NCI-H526 (cell line): ENCODE data around the gene NTRK2.
"Not testable (repeated sequence)": the region's sequence is repeated elsewhere in the genome, so short reads cannot be mapped to it uniquely, and the experiment has no call there.

Experiments
- DNase-seq, 2 experiments: peaks; one replicate each; lab custom pipeline; 2025; lab: John Stamatoyannopoulos, UW

NTRK2 gene

DNA sequence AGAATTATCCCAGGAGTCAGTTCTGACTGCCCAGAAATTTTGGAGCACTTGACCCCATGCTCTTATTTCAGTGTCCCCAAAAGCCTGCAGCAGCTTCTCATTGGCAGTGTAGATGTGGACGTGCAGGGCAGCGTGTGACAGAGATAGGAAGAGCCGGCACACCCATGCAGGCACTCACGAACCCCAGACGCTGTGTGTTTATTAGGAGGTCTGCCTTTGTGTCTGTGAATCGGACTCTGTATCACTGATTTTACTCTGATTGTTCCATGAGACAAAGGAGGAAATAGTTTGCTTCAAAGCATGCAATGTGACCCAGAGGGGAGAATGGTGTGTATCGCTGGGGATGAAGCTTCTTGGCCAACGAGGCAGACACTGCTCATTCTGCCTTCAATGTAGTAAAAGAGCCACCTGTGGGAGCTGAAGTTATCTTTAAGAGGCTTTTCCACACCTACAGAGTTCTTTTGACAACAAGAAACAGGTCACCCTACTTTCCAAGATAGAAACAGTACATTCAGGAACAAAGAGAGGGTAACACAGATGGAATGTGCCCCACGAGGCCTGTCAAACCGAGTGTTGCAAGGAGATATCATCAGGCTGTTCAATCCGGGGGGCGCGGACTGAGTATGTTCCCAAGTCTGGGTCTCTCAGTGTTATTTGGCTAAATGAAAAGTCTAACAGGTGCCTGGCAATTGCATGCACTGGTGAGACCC lies 224.0 kb downstream of the NTRK2 start:
- no peak for DNase-seq

DNA sequence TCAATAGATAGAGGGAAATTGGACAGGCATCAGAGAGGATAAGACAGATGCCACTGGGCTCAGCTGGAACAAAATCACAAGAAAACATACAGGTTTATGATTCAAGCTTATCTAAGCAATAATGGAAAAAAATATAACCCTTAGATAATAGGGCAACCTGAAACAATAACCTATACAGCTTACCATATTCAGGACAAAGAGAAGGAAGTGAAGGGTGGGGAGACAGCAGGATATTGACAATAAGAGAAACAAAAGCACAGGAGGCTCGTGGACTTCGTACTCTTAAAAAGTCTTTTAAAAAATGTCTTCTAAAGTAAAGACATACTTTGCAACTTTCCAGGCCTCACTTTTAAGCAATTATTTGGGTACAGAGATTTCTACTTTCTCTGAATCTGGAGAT lies 225.3 kb downstream of the NTRK2 start:
- DNase-seq: no peak

DNA sequence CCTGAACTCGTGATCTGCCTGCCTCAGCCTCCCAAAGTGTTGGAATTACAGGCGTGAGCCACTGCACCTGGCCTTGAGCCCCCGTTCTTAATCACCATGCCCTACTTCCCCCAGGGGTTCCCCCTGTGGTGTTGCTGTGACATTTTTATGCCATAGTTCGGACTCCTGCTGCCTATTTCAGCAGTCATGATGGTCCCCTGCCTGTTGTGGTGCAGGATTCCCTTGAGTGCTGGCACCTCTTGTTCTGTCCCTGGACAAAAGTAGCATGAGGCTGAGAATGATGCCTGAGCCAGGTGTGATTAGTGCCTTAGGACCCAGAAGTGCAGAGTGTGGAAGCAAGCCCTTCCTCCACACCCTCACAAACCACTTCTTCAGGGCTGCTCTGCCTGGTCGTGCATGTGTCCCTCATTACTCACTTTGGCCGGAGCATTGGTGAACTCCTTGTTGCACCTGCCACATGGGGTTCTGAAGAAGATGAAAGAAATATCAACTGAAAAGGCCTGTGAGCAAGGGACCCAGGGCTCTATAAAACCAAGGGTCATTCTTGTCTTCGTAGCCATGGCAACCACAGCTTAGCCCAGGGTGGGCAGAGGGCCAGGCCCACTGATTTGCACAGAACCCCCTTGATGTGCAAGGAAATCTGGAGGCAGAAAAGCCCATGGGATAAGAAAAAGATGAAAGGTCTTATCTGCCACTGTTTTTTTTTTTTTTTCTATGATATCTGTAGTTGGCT lies 228.0 kb downstream of the NTRK2 start:
- DNase-seq: no peak

DNA sequence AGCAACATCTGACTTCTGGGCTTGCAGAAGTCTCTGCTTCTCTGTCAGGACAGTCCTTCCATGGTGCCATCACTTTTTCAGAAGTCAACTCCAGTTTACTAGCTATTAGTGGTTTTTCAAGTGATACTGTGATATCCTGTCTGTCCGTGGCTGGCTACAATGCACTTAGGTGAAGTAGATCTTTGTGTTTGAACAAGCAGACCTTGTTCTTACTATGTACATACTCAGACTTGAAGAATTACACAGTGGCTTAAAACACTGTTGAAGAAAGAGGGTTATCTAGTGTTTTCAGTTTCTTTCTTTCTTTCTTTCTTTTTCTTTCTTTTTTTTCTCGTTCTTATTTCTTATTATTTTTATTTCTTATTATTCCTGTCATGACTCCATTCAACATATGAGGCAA lies 228.7 kb downstream of the NTRK2 start:
- no peak for DNase-seq

DNA sequence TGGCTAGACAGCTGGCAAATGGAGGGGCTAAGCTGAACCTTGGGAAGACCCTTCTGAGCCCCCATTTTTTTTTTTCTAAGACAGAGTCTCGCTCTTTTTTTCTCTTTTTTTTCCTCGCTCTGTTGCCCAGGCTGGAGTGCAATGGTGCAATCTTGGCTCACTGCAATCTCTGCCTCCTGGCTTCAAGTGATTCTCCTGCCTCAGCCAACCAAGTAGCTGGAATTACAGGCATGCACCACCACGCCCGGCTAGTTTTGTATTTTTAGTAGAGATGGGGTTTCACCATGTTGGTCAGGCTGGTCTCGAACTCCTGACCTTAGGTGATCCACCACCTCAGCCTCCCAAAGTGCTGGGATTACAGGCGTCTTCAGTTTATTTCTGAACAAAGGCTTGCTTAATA lies 229.1 kb downstream of the NTRK2 start:
- DNase-seq: not testable (repeated sequence)

DNA sequence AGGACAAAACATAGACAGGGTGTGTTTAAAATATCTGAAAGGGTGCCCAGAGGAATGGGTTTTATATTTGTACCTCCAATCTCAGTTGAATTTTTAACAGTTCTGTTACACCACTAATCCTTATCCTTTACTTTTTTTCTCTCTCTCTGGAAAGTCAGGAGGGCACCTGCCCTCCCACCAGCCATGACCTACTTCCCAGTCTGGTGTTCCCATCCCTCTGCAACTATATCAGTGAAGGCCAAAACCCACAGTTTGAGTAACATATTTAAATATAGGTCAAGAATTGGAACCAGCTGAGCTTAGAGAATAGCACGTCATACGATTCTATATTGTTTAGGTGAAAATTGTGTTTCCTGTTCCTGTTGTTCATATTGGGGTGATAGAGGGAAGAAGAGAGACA lies 229.8 kb downstream of the NTRK2 start:
- DNase-seq: no peak

DNA sequence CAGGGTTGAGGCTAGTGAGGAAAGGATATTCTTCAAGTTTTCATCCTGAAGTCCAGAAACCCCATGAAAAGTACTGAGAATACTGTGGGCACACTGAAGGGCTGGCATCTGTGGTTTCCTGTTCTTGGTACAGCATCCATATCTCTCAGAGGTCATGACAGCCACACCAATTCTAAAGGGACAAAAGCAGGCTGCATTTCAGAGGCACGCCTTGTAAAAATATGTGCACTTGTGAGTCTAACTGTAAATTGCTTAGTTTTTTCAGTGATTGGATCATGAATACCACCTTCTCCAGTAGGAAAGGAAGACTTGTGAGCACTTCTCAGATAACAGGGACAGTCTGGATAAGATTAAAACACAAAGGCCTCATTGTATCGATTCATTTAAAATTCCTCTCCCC lies 230.9 kb downstream of the NTRK2 start:
- DNase-seq: no peak

DNA sequence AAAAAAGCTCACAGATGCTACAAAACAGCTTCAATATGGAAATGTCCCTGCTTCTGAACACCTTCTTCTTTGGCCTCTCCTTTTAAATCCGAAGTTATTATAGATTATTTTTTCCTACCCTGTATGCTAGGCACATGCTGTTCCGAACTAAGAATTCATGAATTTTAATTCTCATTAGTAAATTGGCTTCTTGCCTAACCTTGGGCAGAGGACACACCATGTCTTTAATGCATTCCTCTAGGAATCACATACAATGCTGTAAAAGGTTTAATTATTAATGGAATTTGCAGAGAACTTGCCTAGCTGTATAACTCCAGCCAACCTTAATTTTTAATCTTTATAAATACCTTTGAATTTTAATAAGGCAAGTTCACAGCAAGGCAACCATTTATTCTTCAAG lies 234.4 kb downstream of the NTRK2 start:
- DNase-seq: no peak

DNA sequence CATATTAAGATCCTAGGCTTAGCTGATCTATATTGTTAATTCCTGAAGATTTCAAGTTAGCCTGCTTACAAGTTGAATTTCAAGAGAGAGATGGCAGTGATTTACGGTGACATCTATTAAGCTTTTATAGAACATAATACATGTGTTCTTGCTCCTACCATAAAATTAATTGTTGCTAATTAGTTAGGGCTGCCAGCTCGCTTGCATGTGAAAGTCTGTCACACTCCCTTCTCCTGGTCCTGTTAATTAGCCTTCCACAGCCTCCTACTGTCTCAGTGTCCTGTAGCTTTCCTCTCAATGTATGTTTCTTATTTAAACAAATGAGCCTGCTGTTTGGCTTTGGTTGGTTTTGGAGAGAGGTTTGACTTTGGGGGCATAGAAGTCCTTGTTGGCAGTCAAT lies 247.2 kb downstream of the NTRK2 start:
- no peak for DNase-seq

DNA sequence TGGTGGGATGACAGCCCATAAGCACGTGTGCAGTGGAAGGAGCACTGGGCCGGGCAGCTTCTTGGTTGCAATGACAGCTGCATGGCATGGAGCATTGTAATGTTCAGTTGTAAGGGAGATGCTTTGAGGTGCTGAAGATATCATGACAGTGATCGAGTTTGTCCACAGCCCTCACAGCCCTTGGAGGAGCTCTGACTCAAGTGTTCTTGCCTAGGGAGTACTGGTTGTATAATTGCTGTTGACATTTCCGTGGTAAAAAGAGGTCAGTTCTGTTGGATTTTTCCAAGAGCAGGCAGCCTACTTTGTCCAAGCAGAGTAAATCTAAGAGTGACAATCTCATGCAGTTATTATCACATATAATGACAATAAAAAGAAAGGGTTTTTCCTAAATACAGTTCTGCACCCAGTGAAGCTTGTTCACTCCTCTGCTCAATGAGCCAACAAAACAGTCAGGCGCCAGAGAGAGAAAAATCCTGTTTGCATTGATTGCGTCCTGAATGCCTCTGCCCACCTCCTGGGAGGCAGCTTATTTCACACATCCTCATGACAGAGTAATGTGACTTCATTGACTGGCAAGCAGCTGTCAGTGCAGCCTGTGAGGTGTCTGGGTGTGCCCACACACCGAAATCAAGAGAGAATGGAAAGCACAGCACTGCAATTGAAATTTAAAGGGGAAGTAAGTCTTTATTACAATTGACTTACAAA lies 248.0 kb downstream of the NTRK2 start:
- DNase-seq: no peak

DNA sequence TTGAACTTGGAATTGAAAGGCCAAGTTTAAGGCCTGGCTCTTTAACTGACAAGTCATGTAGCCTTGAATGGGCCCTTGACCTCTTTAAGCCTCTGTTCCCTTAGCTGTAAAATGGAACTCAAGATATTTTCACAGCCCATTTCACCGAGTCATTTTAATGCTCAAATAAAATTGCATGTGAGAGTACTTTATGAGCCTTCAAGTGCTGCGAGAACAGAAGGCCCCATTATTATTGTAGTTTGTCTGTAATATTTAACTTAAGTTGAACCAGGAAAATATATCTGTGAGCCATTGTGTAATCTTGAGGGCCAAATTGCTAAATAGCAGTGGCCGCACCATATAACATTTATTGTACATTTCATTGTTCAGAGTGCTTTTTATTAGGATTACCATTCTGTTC lies 249.9 kb downstream of the NTRK2 start:
- DNase-seq: no peak

DNA sequence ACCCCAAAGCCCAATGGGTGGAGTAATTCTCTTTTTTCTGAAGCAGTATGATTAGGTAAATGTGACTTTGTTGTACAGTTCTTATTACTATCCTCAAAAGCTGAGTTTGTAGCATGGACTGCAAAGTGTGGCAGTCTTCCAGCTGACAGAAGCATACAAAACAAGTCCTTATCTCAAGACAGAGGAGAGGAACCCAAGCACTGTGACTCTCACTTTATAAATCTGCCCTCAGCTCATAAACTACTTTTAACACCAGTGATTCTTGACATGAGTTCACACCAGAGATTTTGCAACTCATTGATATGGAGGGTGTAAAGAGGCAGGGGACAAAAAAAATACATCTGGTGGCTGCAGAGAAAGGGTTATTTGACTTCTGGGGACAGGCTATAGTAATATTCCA lies 251.6 kb downstream of the NTRK2 start:
- no peak for DNase-seq

DNA sequence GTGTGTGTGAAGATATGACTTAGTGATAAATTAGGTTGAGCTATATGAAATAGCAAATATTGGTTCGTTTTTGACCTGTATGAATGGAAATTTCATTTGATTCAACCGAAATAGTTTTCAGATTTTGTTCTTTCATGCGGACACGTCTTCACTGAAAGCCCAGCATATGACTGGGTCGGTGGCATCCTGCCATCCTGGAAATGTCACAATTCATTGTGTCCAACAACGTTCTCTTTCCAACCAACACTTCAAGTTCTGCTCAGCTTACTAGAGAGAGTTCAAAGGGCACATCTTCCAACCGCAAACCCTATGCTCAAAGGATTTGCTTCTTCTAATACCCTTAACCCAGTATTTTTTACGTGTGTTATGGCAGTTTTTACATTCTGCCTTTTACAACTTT lies 252.5 kb downstream of the NTRK2 start:
- no peak for DNase-seq

DNA sequence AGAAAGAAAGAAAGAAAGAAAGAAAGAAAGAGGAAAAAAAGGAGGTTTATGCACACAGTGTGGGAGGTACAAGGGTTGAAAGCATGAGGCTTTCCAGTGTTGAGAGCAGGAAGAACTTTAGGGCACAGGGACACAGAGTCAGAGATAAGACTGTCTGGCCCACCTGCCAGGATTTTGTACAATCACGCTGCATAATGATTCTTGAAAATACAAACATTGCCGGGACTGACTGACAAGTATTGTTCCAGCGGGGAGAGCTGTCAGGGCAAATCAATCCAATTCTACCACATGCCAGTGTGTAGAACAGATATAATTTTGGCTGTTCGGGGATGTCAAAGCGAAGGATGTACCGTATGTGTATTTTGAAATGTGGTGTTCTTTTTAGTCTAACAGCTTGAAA lies 254.7 kb downstream of the NTRK2 start:
- no peak for DNase-seq

DNA sequence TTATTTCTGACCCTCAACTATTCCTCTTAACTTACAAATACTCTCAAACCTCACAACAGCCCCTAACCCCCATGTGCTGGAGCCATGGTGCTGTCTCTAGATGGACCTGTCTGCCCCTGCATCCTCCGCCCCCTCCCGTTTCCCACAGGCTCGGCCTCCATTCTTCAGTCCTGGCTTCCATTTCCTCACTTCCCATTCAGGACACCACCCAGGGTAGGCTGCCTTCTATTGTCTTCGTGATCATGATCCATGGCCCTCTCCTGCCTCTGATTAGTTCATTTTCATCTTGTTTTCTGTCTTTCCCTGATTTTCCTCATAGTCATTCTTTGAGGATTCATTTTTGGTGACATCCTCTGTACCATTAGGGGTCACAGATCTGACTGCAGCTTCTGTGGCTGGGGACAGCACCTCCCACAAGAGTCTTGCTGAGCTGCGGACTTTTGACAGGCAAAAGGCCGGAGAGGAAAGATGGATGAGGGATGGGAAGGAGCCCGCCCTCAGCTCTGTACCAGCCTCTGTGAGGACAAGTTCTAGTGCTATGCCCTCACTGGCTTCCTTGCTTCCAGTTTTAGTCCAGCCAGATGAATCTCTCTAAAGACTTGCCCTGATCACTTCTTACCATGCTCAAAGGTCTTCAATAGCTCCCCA lies 255.8 kb downstream of the NTRK2 start:
- DNase-seq: no peak

DNA sequence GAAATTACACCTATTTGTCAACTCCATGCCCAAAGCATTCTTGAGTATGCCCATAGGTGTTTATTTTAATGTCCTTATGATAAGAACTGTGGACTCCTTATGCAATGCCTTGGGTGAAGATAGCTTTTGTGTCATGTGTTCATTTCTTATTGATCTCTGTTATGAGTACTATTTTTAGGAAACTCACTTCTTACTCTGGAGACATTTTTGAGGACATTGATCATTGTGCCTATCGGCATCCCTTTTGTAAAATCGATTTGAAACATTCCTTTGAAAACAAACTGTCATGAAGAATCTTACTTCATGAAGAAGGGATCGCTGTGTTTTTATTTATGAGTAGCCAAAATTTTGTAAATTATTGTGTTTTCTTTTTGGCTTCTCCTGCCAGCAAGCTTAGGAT lies 257.3 kb downstream of the NTRK2 start:
- DNase-seq: no peak

DNA sequence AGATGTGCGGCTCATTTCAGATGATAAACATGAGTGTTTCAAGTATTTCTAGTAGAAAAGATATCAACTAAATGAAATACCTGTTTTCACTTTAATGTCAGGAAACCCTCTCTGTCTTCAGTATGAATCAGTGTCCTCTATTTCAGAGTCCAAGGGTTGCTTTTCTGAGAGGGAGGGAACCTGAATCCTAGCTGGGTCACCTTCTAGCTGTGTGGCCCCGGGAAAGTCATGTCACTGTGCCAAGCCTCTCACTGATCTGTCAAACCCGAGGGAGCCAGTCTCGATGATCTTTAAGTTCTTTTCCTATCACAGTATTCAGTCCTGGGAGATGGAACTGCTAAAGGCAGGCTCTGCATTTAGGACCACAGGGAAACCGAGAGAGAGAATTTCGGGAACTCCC lies 258.9 kb downstream of the NTRK2 start:
- no peak for DNase-seq

DNA sequence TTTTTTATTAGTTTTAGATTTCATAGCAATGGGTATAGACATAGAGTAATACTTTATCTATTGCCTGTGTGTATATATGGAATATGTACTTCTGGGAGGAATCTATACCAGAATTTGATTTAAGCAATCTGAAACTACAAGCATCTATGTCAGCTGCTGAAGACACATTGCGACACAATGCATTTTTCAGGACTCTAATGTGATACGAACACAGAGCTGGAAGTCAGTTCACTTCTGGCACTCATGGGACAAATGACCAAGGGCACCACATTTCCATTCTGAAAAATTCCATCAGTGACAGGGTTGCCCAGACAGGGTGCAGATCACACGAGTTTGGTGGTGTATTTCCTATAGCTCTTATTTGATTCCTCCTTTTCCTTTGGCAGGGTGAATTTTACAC lies 259.5 kb downstream of the NTRK2 start:
- no peak for DNase-seq

DNA sequence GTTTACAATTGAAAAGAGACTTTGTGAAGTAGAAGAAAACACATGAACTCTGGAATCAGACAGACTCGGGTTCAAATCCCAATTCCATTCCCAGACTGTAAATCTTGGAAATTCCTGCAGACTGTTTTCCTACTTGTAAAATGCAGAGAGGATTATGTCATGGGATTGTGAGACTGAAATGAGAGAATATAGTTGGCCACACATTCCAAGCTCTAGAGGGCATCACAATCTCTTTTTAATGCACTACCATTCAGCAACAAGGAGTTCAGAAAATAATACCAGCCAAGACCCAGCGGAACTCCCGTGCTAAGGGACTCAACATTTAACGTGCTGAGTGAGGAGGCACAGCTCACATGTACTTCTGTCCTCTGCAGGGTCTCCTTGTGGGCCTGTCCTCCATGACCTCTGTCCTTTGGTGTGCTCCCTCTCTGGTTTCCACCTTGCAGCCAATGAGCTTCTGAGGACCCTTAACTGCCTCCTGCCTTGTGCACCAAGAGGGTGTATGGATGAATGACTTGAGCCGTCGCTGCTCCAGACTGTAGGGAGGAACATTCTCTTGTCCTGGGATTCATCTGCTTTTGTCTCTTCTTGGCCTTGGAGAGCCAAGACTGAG lies 263.5 kb downstream of the NTRK2 start:
- no peak for DNase-seq

DNA sequence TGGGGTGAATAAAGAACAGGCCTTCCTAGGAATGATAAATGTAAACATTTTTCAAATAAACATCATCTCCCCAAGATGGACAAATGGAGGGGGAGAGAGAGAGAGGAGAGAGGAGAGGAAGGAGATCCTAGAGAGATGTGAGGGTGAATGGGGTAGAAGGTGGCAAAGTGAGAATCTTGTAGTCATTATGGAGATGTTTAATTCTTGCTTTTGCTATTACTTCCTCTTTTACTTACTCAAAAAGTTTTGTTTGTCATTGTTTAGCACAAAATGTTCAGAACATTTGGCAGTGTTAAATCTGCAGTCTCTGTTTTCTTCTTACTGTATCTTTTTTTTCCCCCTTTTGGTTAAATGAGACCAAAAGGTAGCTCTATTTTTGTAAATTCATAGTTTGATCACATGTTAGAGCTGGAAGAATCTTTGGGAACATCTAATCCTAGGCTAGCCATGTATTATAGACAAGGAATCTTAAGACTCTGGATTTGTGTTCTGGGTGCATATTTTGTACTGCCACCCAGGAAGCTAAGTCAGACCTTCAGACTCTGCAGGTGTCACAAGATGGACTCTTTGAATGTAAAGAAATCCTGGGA lies 266.1 kb downstream of the NTRK2 start:
- no peak for DNase-seq

DNA sequence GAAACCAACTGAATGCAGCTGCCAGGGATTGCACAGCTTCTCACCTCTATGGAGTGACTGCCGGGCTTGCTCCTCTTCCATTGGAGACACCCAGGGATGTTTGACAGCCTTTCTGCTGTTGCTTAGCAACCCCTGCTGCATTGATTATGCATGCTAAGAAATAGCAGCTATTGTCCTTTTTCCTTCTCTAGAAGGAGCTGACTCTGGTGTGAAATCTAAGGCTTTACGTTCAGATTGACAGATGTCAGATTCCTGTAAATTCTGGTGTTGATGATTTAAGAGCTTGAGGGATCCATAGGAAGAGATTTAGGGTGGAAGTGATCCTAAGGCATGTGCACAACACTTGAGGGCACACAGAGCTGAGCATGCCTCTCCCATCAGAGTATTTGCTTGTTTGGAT lies 267.7 kb downstream of the NTRK2 start:
- no peak for DNase-seq

DNA sequence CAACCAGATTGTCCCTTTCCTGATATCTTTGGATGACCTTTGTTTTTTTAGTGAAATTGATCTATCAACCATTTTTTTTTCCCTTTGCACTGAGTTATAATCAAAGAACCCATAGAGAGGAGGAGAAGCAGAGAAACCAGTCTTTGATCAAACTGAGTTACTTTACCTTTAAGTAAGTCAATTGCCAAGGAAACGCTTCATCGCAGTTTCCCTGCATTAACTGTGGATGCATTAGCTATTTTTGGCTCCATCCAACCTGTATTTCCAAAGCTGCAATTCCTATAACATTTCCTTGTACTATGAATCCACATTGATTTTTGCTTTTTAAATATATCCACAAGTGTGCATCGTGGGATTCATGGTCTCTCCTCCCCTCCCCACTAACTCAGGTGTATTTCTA lies 268.1 kb downstream of the NTRK2 start:
- DNase-seq: no peak
